Stimulated activated CD4-positive, alpha-beta T cell treated with anti-CD3 and anti-CD28 coated beads, TNF-alpha, amount 100 ng/mL, for 1 hour (primary cell): ENCODE data around the gene KCTD6.

Experiments
- DNase-seq, 3 donors: peaks; one replicate each; pipeline ENCODE4 v3.0.0-alpha.2; 2020; ENCODE audit warnings: low read depth in 3 of 3, low spot score in 1 of 3

The KCTD6 gene

GRCh38 chr3:58491506-58492402 lies at the start of gene KCTD6:
KCTD6 (plus strand) TSS chr3:58492096; CDS start chr3:58498756, 6,660 bp downstream.
- DNase-seq = peak; percentile 54 to 85 (median 76)

- no peak for DNase-seq
These were observed 39.7 kb upstream of the KCTD6 start for GRCh38 chr3:58452176-58452575.

GRCh38 chr3:58459160-58459559 lies 32.7 kb upstream of the KCTD6 start:
- no peak for DNase-seq

GRCh38 chr3:58462829-58463180 lies 29.1 kb upstream of the KCTD6 start:
- DNase-seq = no peak

GRCh38 chr3:58463181-58463941 lies 28.5 kb upstream of the KCTD6 start:
- DNase-seq = peak; percentile 24 to 48 (median 47)

GRCh38 chr3:58463942-58464271 lies 28.0 kb upstream of the KCTD6 start:
- DNase-seq = no peak

GRCh38 chr3:58464866-58465265 lies 27.0 kb upstream of the KCTD6 start:
- DNase-seq = no peak

DNA sequence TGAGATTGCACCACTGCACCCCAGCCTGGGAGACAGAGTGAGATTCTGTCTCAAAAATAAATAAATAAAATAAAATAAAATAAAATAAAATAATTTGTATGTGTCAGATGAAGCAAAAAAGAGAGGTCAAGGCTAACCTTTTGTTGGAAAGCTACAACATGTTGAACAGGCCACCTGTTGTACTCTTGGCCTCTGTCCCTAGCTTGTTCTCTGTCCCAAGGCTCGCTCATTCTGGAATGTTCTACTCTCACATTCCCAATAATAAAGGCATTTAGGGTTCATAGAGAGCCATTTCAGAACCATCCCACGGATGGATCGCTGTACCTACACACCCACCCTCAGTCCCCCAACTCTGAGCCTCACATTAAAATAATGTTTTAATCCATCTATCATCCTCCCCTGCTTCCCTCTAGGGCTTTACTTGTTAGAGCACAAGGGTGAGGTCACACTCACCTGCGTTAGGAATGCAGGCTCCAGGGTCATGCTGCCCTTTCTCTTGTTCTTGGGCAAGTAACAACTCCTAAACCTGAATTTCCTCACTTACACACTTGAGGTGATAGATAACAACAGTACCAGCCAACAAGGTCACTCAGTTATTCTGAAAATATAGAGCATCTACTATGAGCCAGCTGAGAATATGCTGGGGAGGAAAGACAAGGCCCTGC lies 24.9 kb upstream of the KCTD6 start:
- no peak for DNase-seq

GRCh38 chr3:58469096-58469495 lies 22.8 kb upstream of the KCTD6 start:
- DNase-seq = no peak

GRCh38 chr3:58470363-58471024 lies 21.4 kb upstream of the KCTD6 start:
- DNase-seq = no peak

DNA sequence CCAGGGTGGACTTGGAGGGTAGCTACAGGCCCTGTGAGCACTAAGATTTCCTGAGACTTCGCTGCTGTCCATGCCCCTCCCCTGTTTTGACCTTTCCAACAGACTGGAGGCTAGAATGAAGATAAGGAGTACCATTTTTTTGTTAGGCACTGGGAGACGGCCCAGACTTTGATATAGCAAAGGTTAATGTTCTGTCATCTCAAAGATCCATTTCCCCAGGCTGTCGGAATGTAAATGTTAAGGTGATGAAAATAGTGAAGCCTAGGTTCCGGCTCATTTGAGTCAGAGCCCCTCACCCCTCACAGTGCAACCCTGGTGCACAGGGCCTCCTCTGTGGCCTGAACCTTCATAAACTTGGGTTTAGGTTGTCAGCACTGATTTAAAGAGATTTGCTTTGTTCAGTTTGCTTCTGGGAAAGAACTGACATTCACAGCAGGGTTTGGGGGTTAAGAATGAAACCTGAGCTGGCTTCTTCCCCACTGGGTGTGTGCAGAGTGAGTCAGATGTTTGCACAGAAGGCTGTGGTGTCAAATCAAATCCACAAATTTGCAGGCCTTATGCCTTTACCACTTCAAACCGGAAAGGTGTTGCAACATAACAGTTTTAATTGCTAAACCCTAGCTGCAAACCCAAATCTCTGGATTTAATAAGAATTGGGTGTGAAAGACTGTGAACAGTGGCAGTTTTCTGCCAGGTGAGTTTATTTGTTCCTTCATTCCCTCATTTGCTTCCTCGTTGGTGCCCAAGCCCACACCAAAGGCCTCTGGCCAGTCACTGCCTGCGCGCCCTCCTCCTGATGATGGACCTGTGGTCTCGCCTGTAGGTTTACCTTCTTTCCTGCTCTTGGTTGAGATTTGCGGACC lies 20.6 kb upstream of the KCTD6 start:
- peak in 1 of 3 donors; percentile 13 for DNase-seq

DNA sequence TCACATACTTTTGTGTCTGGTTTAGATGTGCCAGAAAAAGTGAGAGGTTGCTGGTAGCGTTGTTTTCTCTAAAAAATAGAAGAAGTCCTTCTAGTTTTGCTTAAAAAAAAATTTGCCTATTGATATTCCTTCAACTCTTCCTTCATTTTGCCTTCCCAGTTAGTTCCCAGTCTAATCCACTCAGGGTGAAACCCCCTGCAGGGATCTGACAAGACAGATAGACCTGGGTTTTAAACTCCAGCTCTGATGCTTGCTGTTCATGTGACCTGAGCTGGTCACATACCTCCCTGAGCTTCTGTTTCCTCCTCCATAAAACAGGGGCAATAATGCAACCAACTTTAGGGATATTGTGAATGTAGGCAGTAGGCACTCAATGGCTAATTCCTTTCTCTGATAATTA lies 18.6 kb upstream of the KCTD6 start:
- DNase-seq = no peak

DNA sequence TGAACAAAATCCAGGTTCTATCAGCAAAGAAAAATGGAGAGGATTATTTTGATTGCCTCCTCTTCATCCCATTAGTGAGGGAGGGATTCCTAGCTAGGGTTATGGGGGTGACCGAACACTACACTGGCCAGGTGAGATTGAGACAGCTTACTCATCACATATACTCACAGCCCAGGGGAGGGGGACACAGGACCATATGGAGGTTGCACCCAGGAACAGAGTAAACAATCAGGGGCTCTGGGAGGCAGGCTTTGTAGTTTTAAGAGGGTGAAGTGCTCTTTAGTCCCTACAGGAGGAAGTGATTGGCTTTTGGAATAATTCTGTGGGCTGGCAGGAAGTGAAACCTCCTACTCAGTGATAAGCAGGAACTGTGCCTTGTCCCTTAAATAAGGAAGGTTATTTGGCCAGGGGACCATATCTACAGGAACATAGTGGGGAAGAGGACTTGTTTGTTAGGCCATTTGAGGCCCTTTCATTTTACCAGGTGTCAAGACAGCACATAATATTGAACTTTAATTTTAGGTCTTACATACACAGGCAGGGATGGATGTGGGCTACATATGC lies 17.5 kb upstream of the KCTD6 start:
- no peak for DNase-seq

- no peak for DNase-seq
These were observed 16.8 kb upstream of the KCTD6 start for GRCh38 chr3:58474967-58475578.

- no peak for DNase-seq
These were observed 13.1 kb upstream of the KCTD6 start for GRCh38 chr3:58478781-58479180.

DNA sequence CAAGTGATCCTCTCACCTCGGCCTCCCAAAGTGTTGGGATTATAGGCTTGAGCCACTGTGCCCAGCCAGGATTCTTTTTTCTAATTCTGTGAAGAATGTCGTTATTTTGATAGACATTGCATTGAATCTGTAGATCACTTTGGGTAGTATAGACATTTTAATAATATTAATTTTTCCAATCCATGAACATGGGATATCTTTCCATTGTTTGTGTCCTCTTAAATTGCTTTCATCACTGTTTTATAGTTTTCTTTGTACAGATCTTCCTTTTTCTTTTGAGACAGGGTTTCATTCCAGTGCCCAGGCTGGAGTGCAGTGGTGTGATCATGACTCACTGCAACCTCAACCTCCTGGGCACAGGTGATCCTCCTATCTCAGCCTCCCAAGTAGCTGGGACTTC lies 11.6 kb upstream of the KCTD6 start:
- no peak for DNase-seq

DNA sequence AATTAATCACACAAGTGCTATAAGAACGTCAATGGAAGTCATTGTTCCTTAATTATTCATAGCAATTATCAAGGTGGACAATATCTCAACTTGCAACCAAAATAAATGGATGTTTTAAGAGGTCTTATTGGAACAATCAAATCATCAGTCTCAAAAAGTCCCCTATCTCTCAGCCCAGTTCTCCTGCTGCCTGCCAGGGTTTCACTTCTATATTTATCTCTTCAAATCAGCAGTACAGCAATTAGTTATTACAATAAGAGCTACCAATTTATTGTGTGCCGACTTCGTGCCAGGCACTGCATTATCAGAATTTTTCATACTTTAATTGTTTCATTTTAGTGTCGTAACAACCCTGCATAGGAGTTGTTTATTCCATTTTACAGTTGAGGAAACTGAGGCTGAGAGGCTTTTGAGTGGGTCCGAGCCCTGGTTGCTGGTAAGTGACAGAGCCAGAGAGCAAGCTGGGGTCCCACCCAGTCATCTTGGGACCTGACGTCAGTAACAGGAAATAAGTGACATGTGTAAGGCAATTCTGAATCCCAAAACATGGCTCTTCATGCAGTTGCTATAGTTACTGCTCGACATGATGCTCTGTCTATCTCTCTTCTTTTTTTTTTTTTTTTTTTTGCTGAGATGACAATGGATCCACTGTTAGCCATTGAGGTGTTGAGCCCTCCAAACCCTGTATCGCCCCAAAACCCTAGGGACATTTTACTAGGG lies 8.8 kb upstream of the KCTD6 start:
- DNase-seq = no peak

- DNase-seq = no peak
These were observed 7.7 kb upstream of the KCTD6 start for GRCh38 chr3:58484045-58484721.

GRCh38 chr3:58484722-58485069 lies 7.2 kb upstream of the KCTD6 start:
- no peak for DNase-seq
